ENCODE data around the gene KLRC4. TPM values are rescaled to one million over a fixed set of nuclear protein-coding genes. Genes with fewer than 3 reads are reported as not detected.

Gene KLRC4
- polyA plus RNA-seq, 1 donor from 2014 or later = 8.2 TPM

DNA sequence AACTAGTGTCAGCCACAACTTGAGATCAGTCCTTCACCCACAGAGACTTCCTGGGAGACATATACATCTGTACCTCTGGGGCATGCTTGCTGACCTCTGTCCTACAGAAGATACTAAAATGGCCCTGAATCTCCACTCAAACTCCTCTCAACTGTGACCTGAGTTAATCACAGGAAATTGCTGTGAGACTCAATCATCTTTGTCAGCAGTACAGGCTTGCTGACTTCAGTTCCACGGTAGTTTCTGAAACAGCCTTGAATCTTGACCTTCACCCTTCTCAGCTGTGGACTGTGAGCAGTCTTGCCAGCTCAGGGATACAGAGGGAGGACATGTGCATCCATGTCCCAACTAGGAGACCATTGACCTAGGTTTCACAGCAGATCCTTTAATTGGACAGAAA is 45.0 kb upstream of the KLRC4 start:
- H3K27ac ChIP-seq (ENCODE audit: low read length) = no peak overlapping the region
- TF ChIP-seq POLR2AphosphoS5 (IDR thresholded peaks at IDR 0.05) (no peak), MXI1 (conservative IDR thresholded peaks at IDR 0.05; ENCODE audit: poor library complexity, severe bottlenecking) (no peak), RAD21 (conservative IDR thresholded peaks at IDR 0.05) (no peak), SMC3 (conservative IDR thresholded peaks at IDR 0.05; ENCODE audit: poor library complexity) (no peak), EP300 (conservative IDR thresholded peaks at IDR 0.05; ENCODE audit: poor library complexity, severe bottlenecking) (no peak), TAF1 (IDR thresholded peaks at IDR 0.05; ENCODE audit: low read depth) (no peak), EZH2 (IDR thresholded peaks at IDR 0.05; ENCODE audit: borderline replicate concordance, insufficient read depth, low read length, poor library complexity, severe bottlenecking) (no peak)
- TF ChIP-seq, protein P1, sequence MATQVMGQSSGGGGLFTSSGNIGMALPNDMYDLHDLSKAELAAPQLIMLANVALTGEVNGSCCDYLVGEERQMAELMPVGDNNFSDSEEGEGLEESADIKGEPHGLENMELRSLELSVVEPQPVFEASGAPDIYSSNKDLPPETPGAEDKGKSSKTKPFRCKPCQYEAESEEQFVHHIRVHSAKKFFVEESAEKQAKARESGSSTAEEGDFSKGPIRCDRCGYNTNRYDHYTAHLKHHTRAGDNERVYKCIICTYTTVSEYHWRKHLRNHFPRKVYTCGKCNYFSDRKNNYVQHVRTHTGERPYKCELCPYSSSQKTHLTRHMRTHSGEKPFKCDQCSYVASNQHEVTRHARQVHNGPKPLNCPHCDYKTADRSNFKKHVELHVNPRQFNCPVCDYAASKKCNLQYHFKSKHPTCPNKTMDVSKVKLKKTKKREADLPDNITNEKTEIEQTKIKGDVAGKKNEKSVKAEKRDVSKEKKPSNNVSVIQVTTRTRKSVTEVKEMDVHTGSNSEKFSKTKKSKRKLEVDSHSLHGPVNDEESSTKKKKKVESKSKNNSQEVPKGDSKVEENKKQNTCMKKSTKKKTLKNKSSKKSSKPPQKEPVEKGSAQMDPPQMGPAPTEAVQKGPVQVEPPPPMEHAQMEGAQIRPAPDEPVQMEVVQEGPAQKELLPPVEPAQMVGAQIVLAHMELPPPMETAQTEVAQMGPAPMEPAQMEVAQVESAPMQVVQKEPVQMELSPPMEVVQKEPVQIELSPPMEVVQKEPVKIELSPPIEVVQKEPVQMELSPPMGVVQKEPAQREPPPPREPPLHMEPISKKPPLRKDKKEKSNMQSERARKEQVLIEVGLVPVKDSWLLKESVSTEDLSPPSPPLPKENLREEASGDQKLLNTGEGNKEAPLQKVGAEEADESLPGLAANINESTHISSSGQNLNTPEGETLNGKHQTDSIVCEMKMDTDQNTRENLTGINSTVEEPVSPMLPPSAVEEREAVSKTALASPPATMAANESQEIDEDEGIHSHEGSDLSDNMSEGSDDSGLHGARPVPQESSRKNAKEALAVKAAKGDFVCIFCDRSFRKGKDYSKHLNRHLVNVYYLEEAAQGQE (IDR thresholded peaks at IDR 0.05; ENCODE audit: borderline replicate concordance) = no peak
- TF ChIP-seq, protein P2, sequence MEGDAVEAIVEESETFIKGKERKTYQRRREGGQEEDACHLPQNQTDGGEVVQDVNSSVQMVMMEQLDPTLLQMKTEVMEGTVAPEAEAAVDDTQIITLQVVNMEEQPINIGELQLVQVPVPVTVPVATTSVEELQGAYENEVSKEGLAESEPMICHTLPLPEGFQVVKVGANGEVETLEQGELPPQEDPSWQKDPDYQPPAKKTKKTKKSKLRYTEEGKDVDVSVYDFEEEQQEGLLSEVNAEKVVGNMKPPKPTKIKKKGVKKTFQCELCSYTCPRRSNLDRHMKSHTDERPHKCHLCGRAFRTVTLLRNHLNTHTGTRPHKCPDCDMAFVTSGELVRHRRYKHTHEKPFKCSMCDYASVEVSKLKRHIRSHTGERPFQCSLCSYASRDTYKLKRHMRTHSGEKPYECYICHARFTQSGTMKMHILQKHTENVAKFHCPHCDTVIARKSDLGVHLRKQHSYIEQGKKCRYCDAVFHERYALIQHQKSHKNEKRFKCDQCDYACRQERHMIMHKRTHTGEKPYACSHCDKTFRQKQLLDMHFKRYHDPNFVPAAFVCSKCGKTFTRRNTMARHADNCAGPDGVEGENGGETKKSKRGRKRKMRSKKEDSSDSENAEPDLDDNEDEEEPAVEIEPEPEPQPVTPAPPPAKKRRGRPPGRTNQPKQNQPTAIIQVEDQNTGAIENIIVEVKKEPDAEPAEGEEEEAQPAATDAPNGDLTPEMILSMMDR (IDR thresholded peaks at IDR 0.05; ENCODE audit: poor library complexity, severe bottlenecking) = no peak
- no peaks in the 10 kb centered on the region for H3K27me3 ChIP-seq (ENCODE audit: insufficient read depth, low read depth, low read length)
- no peaks in the 10 kb centered on the region for H3K9me2 ChIP-seq (ENCODE audit: insufficient read depth, low read length)
- H3F3A ChIP-seq (ENCODE audit: insufficient read depth, low read length, poor library complexity, severe bottlenecking) = no peaks in the 10 kb centered on the region
- no peaks in the 10 kb centered on the region for H3K79me2 ChIP-seq (replicated peaks; ENCODE audit: insufficient read depth, low read length)
- no peak overlapping the region for H3K4me3 ChIP-seq (ENCODE audit: low read length)
- no peak overlapping the region for H2AFZ ChIP-seq (ENCODE audit: low read depth, low read length)
- H4K20me1 ChIP-seq (ENCODE audit: insufficient read depth) = no peaks in the 10 kb centered on the region
- no peaks in the 10 kb centered on the region for H3K36me3 ChIP-seq (ENCODE audit: insufficient read depth, low read length)
- no peak overlapping the region for H3K9ac ChIP-seq (ENCODE audit: low read length)
- H3K4me2 ChIP-seq (ENCODE audit: low read length) = no peak overlapping the region
- no peaks in the 10 kb centered on the region for H3K9me3 ChIP-seq (ENCODE audit: low read length)

DNA sequence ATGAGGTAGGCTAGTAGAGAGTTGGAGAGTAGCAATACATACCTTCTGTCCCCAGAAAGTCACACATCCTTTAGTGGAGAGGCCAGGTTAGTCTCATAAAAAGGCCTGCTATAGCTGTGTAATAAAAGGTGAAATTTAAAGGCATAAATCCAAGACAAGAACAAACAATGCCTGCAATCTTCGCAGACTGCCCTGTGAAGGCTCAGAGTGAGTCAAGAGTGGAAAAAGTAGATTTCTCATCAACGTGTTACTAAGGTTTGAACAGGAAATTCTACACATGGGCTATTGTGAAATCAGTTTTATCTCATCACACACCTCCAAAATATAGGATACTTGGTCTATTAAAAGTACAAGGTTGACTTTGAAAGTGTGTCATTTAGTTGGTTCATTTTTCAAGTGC is 43.6 kb upstream of the KLRC4 start, which contains the start of gene KLRC1:
Gene KLRC1, minus strand, starts transcription at position 222 of the 400 bp plus-strand sequence. CDS start 2,221 bp downstream, outside the sequence.
- Histone ChIP-seq H3K9me2 (ENCODE audit: insufficient read depth, low read length) (no peaks in the 10 kb centered on the region), H3K36me3 (ENCODE audit: insufficient read depth, low read length) (no peaks in the 10 kb centered on the region), H2AFZ (ENCODE audit: low read depth, low read length) (no peak within 1 kb of the TSS), H3K4me3 (ENCODE audit: low read length) (no peak within 1 kb of the TSS), H3K27ac (ENCODE audit: low read length) (no peak within 1 kb of the TSS), H3F3A (ENCODE audit: insufficient read depth, low read length, poor library complexity, severe bottlenecking) (no peaks in the 10 kb centered on the region), H3K79me2 (replicated peaks; ENCODE audit: insufficient read depth, low read length) (no peaks in the 10 kb centered on the region), H3K9me3 (ENCODE audit: low read length) (no peaks in the 10 kb centered on the region), H3K27me3 (ENCODE audit: insufficient read depth, low read depth, low read length) (no peaks in the 10 kb centered on the region), H4K20me1 (ENCODE audit: insufficient read depth) (no peaks in the 10 kb centered on the region), H3K4me2 (ENCODE audit: low read length) (no peak within 1 kb of the TSS), H3K9ac (ENCODE audit: low read length) (no peak within 1 kb of the TSS)
- no peak for TF ChIP-seq EP300 (conservative IDR thresholded peaks at IDR 0.05; ENCODE audit: poor library complexity, severe bottlenecking)
- TF ChIP-seq TAF1 (IDR thresholded peaks at IDR 0.05; ENCODE audit: low read depth) = no peak

DNA sequence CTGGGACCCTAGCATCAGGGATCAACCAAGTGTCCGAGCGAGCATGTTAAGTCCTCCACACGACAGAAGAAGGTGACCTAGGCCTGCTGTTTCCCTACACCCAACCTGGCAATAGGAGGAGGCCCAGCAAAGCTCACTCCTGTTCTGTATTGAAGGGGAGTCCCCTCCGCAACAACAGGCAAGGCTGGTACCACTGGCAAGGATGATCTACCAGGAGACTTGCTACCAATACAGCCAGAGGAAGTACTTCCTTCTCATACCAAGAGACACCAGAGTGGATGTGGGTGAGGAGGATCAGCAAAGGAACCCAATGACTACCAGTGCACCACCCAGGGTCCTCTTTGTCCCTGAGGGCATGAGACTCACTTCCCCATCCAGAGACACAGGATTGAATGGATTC is 38.7 kb upstream of the KLRC4 start:
- no peak overlapping the region for H3K27ac ChIP-seq (ENCODE audit: low read length)
- H3K4me2 ChIP-seq (ENCODE audit: low read length) = no peak overlapping the region
- no peaks in the 10 kb centered on the region for H3K36me3 ChIP-seq (ENCODE audit: insufficient read depth, low read length)
- H3K27me3 ChIP-seq (ENCODE audit: insufficient read depth, low read depth, low read length) = no peaks in the 10 kb centered on the region
- H3F3A ChIP-seq (ENCODE audit: insufficient read depth, low read length, poor library complexity, severe bottlenecking) = no peaks in the 10 kb centered on the region
- no peak overlapping the region for H2AFZ ChIP-seq (ENCODE audit: low read depth, low read length)
- H3K9me2 ChIP-seq (ENCODE audit: insufficient read depth, low read length) = no peaks in the 10 kb centered on the region
- H4K20me1 ChIP-seq (ENCODE audit: insufficient read depth) = no peaks in the 10 kb centered on the region
- no peaks in the 10 kb centered on the region for H3K9me3 ChIP-seq (ENCODE audit: low read length)
- TF ChIP-seq RAD21 (conservative IDR thresholded peaks at IDR 0.05) = no peak
- TF ChIP-seq, protein P1 (IDR thresholded peaks at IDR 0.05; ENCODE audit: borderline replicate concordance) = no peak
- TF ChIP-seq, protein P2 (IDR thresholded peaks at IDR 0.05; ENCODE audit: poor library complexity, severe bottlenecking) = no peak
- no peak for TF ChIP-seq SMC3 (conservative IDR thresholded peaks at IDR 0.05; ENCODE audit: poor library complexity)
- no peak for TF ChIP-seq TAF1 (IDR thresholded peaks at IDR 0.05; ENCODE audit: low read depth)
- TF ChIP-seq POLR2AphosphoS5 (IDR thresholded peaks at IDR 0.05) = no peak
- no peak for TF ChIP-seq EZH2 (IDR thresholded peaks at IDR 0.05; ENCODE audit: borderline replicate concordance, insufficient read depth, low read length, poor library complexity, severe bottlenecking)
- no peak for TF ChIP-seq MXI1 (conservative IDR thresholded peaks at IDR 0.05; ENCODE audit: poor library complexity, severe bottlenecking)
- TF ChIP-seq EP300 (conservative IDR thresholded peaks at IDR 0.05; ENCODE audit: poor library complexity, severe bottlenecking) = no peak
- H3K9ac ChIP-seq (ENCODE audit: low read length) = no peak overlapping the region
- no peaks in the 10 kb centered on the region for H3K79me2 ChIP-seq (replicated peaks; ENCODE audit: insufficient read depth, low read length)
- H3K4me3 ChIP-seq (ENCODE audit: low read length) = no peak overlapping the region
